ENCODE results near the gene SDK2.

The SDK2 gene

DNA sequence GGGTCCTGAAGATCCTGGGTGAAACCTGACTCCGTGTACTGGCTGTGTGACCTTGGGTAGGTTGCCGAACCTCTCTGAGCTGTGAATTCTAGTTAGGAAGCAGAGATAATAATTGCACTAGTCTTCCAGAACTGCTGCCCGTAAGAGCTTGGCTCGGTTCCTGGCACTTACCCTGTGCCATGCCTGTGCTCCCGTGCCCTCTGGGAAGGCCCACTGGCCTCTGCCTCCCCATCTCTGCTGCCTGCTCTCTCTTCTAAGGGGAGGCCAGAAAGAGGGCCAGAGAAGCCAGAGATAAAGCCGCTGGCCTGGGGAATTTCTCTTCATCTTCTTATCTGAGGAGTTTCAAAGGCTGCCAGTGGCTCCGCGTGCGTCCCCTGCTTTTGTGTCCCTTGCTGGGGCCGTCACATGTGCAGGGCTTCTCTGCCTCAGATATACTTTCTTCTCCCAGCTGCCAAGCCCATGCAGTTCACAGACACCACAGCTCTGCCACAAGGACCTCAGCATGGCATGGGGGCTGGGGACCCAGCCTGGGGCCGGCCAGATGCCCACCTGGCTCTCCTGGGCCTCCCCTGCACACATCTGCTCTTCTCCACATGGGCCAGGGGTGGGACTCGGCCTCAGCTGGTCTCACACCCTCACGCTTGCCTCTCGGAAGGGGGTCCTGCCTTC lies 145.2 kb downstream of the SDK2 start:
- no peak for DNase-seq

DNA sequence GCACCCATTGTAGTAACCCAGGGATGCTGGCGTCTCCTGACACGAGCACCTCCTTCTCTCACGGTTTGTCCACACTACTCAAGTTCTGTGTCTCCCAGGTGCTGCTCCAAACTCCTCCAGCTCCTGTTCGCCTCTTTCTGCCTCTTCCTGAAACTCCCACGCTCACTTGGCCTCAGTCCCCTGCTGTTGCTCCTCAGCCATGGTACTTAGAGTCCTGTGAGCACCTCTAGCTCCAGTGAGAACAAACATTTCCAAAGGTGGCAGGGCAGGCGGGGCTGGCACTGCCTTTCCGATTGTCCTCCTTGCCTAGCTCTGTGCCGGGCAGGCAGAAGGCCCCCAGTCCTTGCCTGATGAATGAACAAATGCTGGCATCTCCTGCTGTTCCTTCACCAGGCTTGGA lies 146.1 kb downstream of the SDK2 start:
- no peak for DNase-seq

DNA sequence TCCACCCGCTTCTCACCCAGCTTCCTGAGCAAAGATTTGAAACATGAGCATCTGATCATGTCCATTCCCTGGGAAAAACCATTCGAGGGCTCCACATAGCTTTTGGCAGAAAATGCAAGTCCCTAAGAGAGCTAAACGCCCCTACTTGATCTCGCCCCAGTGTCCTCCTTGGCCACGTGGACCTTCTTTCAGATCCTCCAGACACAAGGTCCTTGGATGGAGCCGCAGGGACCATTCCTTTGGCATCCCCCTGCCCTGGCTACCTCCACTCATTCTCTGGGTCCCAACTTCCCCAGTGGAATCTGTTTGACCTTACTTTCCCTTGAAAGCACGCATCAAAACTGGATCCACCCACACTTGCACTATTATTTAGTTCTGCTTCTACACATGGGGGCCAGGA lies 146.5 kb downstream of the SDK2 start:
- DNase-seq = no peak

- no peak for DNase-seq
These were observed 148.0 kb downstream of the SDK2 start for GRCh38 chr17:73496232-73496631.

DNA sequence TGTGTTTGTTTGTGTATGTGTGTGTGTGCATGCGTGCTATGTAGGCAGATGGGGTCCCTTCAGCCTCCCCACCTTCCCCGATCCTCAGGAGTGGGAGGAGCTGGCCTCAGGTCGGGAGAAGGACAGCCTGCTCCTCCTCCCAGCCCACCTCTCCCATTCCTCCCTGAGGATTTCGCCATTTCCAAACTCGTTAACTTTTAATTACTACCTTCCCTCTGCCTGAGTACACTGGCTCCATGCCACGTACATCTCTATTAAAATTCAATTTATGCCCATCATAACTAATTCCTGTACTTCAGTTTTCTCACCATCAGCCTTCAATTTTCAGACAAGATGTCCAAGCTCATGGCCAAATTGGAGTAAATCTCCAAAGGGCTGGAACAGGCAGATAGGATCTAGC lies 148.6 kb downstream of the SDK2 start:
- no peak for DNase-seq

DNA sequence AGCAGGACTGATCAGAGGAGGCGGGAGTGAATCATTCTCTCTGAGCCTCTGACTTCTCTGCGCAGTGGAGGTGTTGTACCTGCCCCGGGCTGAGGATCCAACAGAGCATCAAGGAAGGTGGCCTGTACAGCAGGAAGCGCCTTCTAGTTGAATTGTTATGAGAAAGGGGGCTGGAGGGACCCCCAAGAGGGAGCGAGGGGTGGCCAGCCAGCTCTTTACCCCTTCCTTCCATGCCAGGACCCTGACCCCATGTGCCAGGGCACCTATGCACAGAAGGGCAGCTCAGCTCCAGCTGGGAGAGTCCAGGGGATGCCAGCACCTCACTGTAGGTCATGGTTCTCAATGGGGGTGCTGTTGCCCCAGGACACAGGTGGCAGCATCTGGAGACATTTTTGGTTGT lies 149.3 kb downstream of the SDK2 start:
- no peak for DNase-seq

DNA sequence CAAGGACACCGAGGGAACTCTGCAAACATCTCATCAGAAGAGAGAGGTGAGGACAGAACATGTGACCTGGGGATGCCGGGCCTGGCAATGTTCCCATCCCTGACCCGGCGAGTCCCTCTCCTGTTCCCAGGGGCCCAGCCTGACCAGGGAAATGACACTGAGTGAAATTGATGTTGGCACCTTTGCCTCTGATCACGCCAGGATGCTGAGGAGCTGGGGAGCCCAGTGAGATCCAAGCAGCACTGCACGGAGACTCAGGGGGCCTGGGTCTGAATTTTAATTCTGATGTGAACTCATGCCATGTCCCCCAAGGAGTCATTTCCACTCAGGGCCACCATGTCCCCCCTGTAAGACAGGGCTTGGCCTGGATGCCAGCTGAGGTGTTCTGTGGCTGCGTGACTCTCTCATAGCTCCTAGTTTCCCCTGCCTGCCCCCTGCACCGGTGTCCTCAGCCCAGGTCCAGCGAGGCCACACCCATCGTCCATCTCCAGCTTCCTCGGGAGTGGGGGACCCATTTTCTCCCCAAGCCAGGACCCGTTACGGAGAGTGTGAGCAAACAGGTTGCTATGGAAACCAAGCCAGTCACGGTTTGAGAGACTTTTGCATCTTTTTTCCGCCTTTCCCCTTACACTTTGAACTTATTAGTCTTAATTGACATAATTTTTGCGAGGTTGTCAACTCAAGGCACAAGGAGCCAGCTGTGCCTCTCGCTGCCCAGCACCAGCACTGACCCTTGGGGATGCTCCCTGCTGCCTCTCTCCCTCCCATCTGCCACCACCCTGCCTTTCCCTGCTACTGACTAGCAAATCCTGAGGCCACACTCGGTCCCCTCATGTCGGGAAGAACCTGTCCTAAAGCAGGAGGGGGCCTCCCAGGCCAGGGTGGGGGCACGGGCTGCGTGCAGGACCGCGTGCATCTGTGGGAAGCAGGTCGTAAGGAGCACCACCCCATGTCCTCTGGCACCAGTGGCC lies 150.0 kb downstream of the SDK2 start:
- no peak for DNase-seq

DNA sequence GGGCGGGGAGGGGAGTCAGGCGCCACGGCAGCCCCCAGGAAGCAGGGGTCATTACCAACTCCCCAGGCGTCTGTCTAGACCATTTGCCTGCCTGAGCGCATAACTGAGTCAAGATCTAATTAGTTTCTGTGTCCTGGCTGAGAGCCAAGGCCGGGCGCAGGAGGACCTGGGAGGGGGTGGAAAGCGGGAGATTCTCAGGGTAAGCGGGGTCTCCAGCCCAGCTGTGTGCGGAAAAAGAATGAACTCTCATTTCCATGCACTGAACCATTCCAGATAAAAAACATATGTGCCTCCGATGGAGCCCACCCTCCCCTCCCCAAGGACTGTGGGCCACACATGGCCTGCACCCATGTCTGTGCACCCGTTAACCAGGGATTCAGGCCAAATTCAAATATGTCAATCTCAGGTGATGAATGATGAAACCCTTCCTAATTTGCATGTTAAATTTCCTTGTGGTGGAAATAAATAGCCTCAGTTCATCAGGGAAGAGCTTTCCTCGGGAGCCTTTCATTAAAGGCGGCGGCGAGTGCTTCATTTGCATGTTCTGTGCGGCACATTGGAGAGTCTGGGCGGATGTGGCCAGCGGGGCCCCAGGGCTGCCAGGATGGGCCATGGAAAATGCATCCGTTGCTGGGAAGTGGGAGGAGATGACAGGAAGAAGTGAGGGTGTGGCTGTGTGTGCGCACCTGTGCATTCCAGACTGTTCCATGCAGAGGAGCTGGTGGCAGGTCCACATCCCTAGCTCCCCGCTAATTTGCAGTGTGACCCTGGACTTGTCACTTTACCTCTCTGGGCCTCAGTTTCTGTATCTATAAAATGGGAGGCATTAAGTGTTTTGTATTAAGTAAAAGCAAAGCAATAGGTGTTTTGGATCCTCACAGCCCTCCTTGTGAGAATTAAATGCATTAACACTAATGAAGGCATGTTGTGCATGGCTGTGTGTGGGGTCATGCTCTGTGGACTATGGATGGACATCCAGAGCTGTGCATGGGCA lies 151.1 kb downstream of the SDK2 start:
- DNase-seq = no peak

- no peak for DNase-seq
These were observed 152.0 kb downstream of the SDK2 start for GRCh38 chr17:73492125-73492820.

DNA sequence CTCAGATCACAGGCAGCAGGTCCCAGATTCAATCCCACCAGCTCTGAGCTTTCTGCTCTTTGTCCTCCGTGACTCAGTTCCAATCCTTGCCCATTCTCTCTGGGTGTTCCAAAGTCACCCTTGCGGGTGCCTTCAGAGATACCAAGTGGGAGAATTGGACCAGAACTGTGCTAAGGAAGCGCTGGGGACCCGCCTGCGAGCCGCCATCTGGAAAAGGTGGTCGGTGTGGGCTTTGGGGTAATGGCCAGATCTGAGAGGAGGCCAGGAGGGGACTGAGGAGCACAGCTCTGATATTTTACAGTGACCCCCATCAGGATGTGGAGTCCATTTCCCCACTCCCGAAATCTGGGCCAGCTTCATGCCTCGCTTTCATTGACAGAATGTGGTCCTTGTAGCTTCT lies 152.6 kb downstream of the SDK2 start:
- DNase-seq = no peak

DNA sequence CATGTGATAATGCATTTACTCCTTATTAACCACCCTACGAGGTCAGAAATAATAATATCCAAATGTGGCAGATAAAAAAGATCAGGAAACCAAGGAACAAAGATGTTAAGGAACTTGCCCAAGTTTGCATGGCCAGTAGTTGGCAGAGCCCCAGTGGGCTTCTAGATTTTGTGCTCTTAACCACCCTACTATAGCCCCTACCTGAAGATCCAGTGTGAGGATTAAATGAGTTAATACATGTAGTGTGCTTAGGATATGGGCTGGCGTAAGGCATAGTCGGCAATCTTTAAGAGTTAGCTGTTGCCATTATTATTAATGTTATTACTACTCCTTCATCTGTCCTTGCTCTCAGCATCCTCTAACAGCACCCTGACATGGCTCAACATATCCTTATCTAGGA lies 153.4 kb downstream of the SDK2 start:
- no peak for DNase-seq

GRCh38 chr17:73489991-73490390 lies 154.3 kb downstream of the SDK2 start:
- DNase-seq = no peak

DNA sequence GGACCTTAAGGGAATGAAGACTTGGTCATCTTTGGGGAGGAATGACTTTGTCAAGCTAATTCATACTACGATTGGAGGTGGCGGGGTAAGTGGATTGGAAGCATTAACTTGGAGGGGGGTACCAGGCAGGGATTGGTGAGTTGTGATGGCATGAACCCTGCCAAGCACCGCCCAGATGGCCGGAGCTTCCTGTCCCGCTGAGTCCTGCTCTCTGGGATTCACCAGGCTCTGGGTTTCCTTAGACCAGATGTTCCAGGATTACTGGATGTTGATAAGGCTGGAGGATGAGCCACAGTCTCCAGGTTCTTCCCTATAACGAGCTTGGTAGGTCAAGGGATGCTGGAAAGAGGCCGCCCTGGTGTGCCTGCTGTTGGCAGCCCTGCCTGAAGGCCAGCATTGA lies 154.9 kb downstream of the SDK2 start:
- no peak for DNase-seq

DNA sequence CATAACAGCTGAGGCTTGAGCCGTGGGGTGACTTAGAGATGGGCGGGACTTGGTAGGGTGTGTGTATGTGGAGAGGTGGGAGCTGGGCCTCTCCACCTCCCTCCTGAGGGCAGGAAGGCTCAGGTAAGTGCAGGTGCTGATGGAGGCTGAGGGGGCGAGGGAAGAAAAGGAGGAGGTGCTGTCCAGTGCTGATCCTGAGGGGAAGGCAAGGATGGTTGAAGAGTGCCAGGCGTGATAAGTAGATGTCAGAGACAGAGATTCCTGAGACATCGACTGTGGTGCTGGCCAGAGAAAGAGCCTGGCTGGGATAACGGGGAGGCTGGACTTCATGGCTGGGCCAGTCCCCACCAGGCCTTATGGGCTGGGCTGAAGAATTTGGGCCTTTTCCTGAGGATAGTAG lies 159.1 kb downstream of the SDK2 start:
- no peak for DNase-seq

DNA sequence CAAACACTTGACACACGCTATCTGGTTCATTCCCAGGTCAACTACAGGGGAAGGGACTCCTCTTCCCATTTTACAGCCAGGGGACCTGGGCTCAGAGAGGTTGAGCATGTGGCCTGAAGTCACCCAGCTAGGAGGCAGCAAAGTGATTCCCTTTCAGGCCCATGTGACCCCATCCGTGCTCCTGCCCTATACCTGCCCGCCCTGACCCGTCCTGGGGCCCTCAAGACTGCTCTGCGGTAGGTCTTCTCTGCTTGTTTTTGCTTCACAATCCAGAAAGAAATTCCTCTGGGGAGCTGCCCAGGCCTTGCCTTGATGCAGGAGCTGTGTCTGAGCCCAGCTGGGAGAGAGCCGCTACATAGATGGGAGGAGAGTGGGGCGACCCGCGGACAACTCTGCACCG lies 161.4 kb downstream of the SDK2 start:
- DNase-seq = no peak

DNA sequence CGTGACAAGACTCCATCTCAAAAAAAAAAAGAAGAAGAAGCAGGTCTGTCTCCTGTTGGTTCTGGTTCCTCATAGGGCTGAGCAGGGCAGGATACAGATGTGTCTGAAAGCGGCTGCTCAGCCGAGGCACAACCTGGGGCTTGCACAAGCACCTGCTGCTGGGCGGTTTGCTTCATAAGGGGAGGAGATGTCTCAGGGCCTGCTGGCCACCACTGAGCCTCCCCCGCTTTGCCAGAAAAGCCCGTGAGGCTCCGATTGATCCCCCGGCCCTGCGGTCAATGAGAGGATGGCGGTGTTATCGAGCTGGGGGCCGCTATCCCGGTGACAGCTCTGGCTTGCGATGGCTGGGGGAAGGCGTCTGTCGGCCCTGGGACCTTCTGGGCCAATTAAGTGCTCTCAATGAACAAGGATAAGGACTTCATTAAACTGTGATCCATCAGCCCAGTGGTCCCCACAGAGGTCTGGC lies 162.0 kb downstream of the SDK2 start:
- DNase-seq = no peak

DNA sequence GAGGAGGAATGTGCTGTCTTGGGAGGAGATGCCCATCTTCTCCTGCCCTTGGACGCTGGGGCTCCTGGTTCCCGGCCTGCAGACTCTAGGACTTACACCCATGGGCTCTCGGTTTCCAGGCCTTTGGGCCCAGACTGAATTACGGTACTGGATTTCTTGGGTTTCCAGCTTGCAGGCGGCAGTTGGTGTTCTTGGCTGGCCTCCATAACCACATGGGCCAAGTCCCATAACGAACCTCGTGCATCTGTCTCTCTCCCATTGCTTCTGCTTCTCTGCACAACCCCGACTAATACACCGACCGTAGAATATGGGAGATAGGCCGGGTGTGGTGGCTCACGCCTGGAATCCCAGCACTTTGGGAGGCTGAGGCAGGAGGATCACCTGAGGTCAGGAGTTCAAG lies 162.6 kb downstream of the SDK2 start:
- DNase-seq = no peak

- DNase-seq = no peak
These were observed 163.5 kb downstream of the SDK2 start for GRCh38 chr17:73480740-73481139.

DNA sequence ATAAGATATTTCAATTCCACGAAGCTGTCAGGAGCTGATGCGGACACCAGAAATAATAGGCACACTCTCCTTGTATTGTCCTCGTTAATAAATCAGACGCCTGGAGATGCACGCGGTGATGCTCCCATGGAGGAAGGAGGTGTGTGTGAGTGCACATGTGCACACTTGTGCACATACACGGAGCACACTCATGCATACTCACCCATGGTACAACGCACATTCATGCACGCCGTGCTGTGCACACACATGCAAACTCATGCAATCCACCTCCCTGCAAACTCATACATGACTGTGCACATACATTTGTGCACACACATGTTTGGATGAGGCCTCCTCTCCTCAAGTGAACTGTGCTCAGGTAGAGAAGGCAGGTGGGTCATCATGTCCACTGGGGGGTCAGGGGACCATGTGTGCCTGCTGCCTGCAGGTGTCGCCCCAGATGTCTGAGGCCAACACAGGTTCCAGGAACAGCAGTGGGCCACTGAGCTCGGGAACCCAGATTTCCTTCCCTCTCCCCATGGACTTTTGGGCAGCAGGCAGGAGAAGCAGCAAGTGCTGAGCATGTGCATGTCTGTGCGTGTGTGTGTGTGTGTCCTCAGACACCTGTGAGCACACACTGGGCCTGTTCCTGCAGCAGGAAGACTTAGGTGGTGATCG lies 165.3 kb downstream of the SDK2 start:
- no peak for DNase-seq

DNA sequence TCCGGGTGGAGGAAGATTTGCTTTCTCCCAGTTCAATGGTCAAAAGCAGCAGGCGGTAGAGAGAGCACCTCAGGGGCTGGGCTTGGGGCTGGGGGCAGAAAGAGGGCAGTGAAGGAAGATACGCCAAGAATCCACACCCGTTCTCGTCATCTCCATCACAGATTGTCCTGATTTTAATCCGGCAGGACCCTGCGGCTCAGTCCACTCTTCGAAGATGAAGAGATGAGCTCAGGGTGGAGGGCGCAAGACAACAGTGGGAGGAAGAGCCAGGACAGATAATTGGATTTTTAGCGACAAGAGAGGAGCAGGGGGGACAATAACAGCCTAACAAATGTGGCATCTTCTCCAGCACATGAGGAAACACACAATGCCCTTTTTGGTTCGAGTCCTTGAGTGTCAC lies 165.9 kb downstream of the SDK2 start:
- no peak for DNase-seq

- no peak for DNase-seq
These were observed 167.3 kb downstream of the SDK2 start for GRCh38 chr17:73476890-73477350.

Measured in cortex of kidney (tissue), 1 donor.